ENCODE results near the gene FBXL7. TPM values are rescaled to one million over a fixed set of nuclear protein-coding genes. Genes with fewer than 3 reads are reported as not detected.
A peak's percentile ranks its signal among the peaks of the same experiment; 100 is the strongest.

Gene FBXL7
- total RNA-seq, 1 experiment from 2014 or later = 7.6 TPM

DNA sequence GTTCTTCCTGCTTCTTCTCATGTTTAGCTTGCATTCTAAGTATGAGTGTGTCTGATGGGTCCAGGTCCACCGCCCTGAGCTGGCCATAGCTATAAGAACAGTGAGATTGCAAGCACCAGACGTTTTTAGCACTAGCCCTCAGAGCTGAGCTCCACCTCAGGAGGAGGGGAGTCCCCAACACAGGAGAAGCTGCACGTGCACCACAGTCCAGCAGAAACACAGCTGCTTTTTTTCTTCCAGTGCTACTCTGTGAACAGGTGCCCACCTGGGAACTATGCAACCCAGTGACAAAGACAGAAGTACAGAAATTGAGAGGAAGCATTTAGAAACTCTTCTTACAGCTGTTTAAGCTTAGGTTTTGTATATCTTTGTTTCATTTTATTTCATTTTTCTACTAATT is 380.2 kb downstream of the FBXL7 start:
- no peak for DNase-seq (ENCODE audit: low read depth)

DNA sequence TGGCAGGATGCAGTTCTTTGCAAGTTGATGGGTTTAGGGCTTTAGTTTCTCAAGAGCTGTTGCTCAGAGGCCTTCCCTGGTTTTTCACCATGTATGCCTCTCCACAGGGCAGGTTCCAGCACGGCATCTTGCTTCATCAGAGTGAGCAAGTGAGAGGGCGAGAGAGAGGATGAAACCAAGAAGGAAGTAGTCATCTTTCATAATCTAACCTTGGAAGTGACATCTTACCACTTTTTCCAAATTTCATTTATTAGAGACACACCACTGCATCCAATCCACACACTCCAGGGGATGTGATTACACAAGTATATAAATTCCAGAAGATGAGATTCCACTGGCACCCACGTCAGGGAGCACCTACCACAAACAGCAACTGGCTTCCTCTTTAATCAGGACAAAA is 385.2 kb downstream of the FBXL7 start:
- peak; percentile 11 for DNase-seq (ENCODE audit: low read depth)

- DNase-seq (ENCODE audit: low read depth) = no peak
These were observed 386.2 kb downstream of the FBXL7 start for GRCh38 chr5:15886156-15886555.

- DNase-seq (ENCODE audit: low read depth) = no peak
These were observed 387.1 kb downstream of the FBXL7 start for GRCh38 chr5:15887093-15887492.

- DNase-seq (ENCODE audit: low read depth) = no peak
These were observed 389.0 kb downstream of the FBXL7 start for GRCh38 chr5:15889001-15889400.

DNA sequence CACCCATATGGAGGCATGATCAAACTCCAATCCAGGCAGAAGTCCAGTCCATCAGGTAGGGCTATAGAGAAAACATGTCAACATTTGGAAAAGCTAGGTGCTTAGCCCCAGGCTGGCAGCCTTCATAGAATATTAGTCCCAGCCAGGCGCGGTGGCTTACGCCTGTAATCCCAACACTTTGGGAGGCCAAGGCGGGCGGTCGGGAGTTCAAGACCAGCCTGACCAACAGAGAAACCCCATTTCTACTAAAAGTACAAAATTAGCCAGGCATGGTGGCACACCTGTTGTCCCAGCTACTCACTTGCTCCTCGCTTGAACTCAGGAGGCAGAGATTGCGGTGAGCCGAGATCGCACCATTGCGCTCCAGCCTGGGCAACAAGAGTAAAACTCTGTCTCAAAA is 393.9 kb downstream of the FBXL7 start:
- no peak for DNase-seq (ENCODE audit: low read depth)

GRCh38 chr5:15897656-15898055 is 397.7 kb downstream of the FBXL7 start:
- DNase-seq (ENCODE audit: low read depth) = no peak

DNA sequence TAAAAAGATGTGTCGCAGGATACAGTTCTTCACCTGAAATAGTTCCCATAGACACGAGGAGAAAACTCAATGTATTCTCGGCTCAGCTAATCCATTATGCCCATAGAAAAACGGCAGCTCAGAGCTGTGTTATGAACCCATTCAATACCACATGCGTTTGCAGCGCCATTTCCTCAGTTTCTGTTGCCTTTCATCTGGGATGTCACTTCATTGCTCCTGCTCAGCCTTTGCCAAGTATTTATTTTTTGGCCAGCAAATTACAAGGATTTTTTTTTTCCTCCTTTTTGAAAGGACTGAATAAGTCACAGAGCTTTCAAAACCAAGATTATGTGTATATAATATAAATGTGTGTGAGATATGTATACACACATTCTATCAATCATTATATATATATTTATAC is 398.7 kb downstream of the FBXL7 start:
- no peak for DNase-seq (ENCODE audit: low read depth)

DNA sequence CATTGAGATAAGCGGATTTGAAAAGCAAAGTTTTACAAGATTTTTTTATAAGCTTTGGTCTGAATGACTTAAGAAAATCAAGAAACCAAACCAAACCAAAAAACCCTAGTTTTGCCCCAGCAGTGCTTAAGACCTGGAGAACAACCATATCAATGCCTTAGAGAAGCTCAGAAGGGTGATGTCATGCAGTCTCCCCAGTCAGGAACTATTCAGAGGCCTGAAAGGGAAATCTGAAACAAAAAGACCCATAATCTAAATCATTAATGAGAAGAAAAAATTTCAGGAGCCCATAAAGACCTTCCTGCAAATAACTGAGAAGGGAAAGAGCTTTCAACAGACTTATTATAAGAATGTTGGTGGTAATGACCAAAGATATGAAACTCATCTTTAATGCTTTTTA is 399.5 kb downstream of the FBXL7 start:
- DNase-seq (ENCODE audit: low read depth) = no peak

DNA sequence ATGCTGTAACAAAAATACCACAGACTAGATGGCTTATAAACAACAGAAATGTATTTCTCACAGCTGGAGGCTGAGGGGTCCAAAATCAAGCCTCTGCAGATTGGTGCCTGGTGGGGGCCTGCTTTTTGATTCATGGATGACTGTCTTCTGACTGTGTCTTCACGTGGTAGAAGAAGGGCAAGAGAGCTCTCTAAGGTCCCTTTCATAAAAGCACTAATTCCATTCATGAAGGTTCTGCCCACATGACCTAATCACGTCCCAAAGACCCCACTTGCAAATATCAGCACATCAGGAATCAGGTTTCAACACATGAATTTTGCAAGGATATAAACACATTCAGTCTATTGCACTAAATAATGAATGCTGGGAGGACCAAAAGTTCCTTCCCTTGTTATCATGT is 401.2 kb downstream of the FBXL7 start:
- no peak for DNase-seq (ENCODE audit: low read depth)

- DNase-seq (ENCODE audit: low read depth) = no peak
These were observed 402.1 kb downstream of the FBXL7 start for GRCh38 chr5:15902066-15902465.

GRCh38 chr5:15904899-15905830 is 405.2 kb downstream of the FBXL7 start:
- DNase-seq (ENCODE audit: low read depth) = no peak

DNA sequence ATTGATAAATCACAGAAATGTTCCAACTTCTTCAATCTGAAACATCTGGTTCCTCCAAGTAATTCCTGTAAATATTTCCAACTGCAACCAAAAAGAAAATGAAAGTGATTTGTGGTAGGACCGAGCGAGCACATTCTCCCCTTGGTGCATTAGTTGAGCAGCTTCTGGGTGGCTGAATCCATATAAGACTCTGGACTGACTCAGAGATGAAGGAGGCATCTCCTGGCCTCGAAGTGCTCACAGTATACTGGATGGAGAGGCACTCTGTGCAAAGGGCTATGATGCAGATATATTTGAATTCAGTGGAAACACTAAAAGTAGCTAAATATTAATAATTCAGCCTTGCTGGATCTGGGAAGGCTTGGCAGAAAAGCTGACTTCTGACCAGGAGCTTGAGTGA is 414.7 kb downstream of the FBXL7 start:
- DNase-seq (ENCODE audit: low read depth) = no peak

GRCh38 chr5:15926586-15926985 is 426.6 kb downstream of the FBXL7 start:
- DNase-seq (ENCODE audit: low read depth) = no peak

DNA sequence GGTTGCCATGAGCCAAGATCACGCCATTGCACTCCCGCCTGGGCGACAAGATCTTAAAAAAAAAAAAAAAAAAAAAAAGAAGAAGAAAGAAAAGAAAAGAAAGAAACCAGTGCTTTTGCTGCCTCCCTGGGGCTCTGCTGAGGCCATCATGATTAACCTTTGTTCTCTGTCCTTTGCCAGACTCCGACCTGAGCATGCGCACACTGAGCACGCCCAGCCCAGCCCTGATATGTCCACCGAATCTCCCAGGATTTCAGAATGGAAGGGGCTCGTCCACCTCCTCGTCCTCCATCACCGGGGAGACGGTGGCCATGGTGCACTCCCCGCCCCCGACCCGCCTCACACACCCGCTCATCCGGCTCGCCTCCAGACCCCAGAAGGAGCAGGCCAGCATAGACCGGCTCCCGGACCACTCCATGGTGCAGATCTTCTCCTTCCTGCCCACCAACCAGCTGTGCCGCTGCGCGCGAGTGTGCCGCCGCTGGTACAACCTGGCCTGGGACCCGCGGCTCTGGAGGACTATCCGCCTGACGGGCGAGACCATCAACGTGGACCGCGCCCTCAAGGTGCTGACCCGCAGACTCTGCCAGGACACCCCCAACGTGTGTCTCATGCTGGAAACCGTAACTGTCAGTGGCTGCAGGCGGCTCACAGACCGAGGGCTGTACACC is 427.9 kb downstream of the FBXL7 start:
- no peak for DNase-seq (ENCODE audit: low read depth)

DNA sequence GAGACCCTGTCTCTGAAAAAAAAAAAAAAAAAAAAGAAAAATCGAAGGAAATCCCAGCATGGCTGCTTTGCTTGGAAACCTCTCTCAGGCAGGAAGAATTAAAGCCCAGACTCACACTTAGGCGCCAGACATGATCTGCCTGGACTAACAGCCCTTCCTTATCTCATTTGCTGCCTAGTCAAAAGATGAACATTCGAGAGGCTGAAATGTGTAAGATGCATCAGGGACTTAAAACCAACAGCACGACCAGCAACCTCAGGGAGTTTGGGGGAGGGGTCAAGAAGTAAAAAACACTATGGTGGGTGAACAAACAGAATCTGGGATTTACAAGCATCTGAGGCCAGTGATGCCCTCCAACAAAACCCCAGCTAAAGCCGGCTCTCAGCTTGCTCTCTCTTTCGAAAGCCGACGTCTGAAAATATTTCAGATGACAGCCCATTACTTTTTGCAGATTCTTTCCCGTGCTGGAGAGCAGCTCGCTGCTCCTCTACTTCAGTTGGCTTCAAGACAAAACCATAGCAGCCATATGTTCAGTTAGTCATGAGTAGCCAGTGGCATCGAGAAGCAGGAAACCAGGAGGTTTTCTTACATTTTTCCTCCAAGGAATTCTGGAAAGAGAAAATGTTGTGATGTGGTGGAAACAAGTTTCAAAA is 429.8 kb downstream of the FBXL7 start:
- peak; percentile 24 for DNase-seq (ENCODE audit: low read depth)

- DNase-seq (ENCODE audit: low read depth) = no peak
These were observed 432.1 kb downstream of the FBXL7 start for GRCh38 chr5:15932066-15932465.

- peak; percentile 16 for DNase-seq (ENCODE audit: low read depth)
These were observed 433.6 kb downstream of the FBXL7 start for GRCh38 chr5:15933259-15934207.

DNA sequence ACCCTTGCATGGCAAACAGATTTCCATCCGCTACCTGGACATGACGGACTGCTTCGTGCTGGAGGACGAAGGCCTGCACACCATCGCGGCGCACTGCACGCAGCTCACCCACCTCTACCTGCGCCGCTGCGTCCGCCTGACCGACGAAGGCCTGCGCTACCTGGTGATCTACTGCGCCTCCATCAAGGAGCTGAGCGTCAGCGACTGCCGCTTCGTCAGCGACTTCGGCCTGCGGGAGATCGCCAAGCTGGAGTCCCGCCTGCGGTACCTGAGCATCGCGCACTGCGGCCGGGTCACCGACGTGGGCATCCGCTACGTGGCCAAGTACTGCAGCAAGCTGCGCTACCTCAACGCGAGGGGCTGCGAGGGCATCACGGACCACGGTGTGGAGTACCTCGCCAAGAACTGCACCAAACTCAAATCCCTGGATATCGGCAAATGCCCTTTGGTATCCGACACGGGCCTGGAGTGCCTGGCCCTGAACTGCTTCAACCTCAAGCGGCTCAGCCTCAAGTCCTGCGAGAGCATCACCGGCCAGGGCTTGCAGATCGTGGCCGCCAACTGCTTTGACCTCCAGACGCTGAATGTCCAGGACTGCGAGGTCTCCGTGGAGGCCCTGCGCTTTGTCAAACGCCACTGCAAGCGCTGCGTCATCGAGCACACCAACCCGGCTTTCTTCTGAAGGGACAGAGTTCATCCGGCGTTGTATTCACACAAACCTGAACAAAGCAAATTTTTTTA is 436.7 kb downstream of the FBXL7 start:
- DNase-seq (ENCODE audit: low read depth) = no peak

- DNase-seq (ENCODE audit: low read depth) = no peak
These were observed 437.7 kb downstream of the FBXL7 start for GRCh38 chr5:15937708-15938107.

DNA sequence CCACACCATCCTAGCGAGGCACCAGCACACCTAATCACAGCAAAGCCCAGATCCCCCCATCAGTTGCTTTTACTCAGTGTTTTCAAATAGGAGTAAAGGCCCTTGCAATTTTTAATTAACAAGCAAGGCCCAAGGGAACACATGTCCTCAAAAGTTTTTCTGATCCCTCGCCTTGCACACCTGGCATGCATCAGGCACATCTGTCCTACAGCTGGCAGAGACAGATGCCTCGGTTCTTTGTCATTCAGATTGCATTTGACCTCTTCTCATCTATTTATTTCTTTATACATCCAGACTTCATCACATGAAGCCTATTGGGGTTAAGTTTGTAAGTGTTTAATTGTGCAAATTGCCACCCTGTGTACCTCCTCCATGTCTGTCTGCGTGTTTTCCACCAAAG is 438.2 kb downstream of the FBXL7 start:
- no peak for DNase-seq (ENCODE audit: low read depth)

Data from LHCN-M2 (cell line).